Osteoblast (primary cell): ENCODE results near the gene SETDB1. TPM values are rescaled to one million over a fixed set of nuclear protein-coding genes. Genes with fewer than 3 reads are reported as not detected.

ENCODE experiments used
- DNase-seq: peaks from one replicate; pipeline ENCODE4 v3.0.0; 2011; ENCODE audit warnings: low spot score, mixed read lengths; ENCODE audit not compliant: insufficient read length; ENCODE audit errors: missing footprints
- H2AFZ ChIP-seq: 2 replicates; pipeline ENCODE4 v1.6.0; 2011; ENCODE audit warnings: mild to moderate bottlenecking, low read length
- H3K27ac ChIP-seq: 2 replicates; pipeline ENCODE4 v1.5.1; 2011; ENCODE audit warnings: mild to moderate bottlenecking, low read depth, low read length, moderate library complexity
- H3K27me3 ChIP-seq: 2 replicates; pipeline ENCODE4 v1.6.0; 2012; ENCODE audit warnings: mild to moderate bottlenecking, control low read depth, inconsistent platforms, low read length, moderate library complexity; ENCODE audit not compliant: insufficient read depth
- H3K36me3 ChIP-seq: 2 replicates; pipeline ENCODE4 v1.5.1; 2011; ENCODE audit warnings: mild to moderate bottlenecking, low read length, control low read depth, moderate library complexity; ENCODE audit not compliant: insufficient read depth
- H3K4me1 ChIP-seq: 2 replicates; pipeline ENCODE4 v1.5.1; 2011; ENCODE audit warnings: mild to moderate bottlenecking, low read length, control low read depth, moderate library complexity; ENCODE audit not compliant: insufficient read depth
- H3K4me2 ChIP-seq: 2 replicates; pipeline ENCODE4 v1.6.0; 2011; ENCODE audit warnings: mild to moderate bottlenecking, low read length; ENCODE audit not compliant: insufficient read depth
- H3K4me3 ChIP-seq: fragments of 200-600 bp; sonication (generic); 3 replicates; pipeline ENCODE4 v1.5.1; 2012; ENCODE audit warnings: mild to moderate bottlenecking, low read length, inconsistent platforms; ENCODE audit not compliant: insufficient read depth
- H3K79me2 ChIP-seq: 2 replicates; pipeline ENCODE4 v1.6.0; 2012; ENCODE audit warnings: mild to moderate bottlenecking, low read length, control low read depth, inconsistent platforms; ENCODE audit not compliant: insufficient read depth
- H3K9me3 ChIP-seq: 2 replicates; pipeline ENCODE4 v1.5.1; 2011; ENCODE audit warnings: low read depth, low read length, control low read depth
- H4K20me1 ChIP-seq: 2 replicates; pipeline ENCODE4 v1.6.0; 2012; ENCODE audit warnings: mild to moderate bottlenecking, low read length, control low read depth; ENCODE audit not compliant: insufficient read depth
- total RNA-seq: library from RNA; depleted of rRNA; stranded (reverse); fragments of >200 nt; gene quantifications from 2 replicates; pipeline ENCODE4 v1.2.3, GENCODE V29; 2012
- TF ChIP-seq, protein P1 (sequence below): IDR thresholded peaks from 2 replicates; pipeline ENCODE4 v1.5.1; 2011; ENCODE audit warnings: mild to moderate bottlenecking, low read depth, low read length, moderate library complexity; ENCODE audit errors: extremely low read depth

SETDB1 gene
- total RNA-seq, 1 donor, result 42.3 TPM

GRCh38 chr1:150981805-150982712 lies 55.9 kb downstream of the SETDB1 start, which contains the start of gene ANXA9:
Gene ANXA9, plus strand, starts transcription at chr1:150982292. Its CDS starts 814 bp downstream, at chr1:150983106.
- DNase-seq, result peak; percentile 58
- no peaks in the 10 kb centered on the region for H4K20me1 ChIP-seq
- H3K4me2 ChIP-seq, result no peak within 1 kb of the TSS
- no peaks in the 10 kb centered on the region for H3K36me3 ChIP-seq
- H3K9me3 ChIP-seq, result no peaks in the 10 kb centered on the region
- TF ChIP-seq, protein P1, sequence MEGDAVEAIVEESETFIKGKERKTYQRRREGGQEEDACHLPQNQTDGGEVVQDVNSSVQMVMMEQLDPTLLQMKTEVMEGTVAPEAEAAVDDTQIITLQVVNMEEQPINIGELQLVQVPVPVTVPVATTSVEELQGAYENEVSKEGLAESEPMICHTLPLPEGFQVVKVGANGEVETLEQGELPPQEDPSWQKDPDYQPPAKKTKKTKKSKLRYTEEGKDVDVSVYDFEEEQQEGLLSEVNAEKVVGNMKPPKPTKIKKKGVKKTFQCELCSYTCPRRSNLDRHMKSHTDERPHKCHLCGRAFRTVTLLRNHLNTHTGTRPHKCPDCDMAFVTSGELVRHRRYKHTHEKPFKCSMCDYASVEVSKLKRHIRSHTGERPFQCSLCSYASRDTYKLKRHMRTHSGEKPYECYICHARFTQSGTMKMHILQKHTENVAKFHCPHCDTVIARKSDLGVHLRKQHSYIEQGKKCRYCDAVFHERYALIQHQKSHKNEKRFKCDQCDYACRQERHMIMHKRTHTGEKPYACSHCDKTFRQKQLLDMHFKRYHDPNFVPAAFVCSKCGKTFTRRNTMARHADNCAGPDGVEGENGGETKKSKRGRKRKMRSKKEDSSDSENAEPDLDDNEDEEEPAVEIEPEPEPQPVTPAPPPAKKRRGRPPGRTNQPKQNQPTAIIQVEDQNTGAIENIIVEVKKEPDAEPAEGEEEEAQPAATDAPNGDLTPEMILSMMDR, result no peak
- H3K4me3 ChIP-seq, result no peak within 1 kb of the TSS
- H3K27me3 ChIP-seq, result no peaks in the 10 kb centered on the region
- peaks cover 34% of the 10 kb centered on the region for H3K4me1 ChIP-seq
- H3K79me2 ChIP-seq, result no peaks in the 10 kb centered on the region
- no peak within 1 kb of the TSS for H3K27ac ChIP-seq
- peak within 1 kb of the TSS; percentile 59 for H2AFZ ChIP-seq

GRCh38 chr1:150985179-150985825 lies 59.1 kb downstream of the SETDB1 start:
- Histone ChIP-seq H3K4me2 (no peak overlapping the region), H3K4me3 (no peak overlapping the region), H3K27me3 (no peaks in the 10 kb centered on the region), H3K4me1 (peaks cover 11% of the 10 kb centered on the region), H3K27ac (no peak overlapping the region), H4K20me1 (no peaks in the 10 kb centered on the region), H2AFZ (no peak overlapping the region), H3K79me2 (no peaks in the 10 kb centered on the region), H3K36me3 (no peaks in the 10 kb centered on the region), H3K9me3 (no peaks in the 10 kb centered on the region)
- DNase-seq, result no peak
- TF ChIP-seq, protein P1, result no peak

GRCh38 chr1:150987924-150988323 lies 61.8 kb downstream of the SETDB1 start:
- Histone ChIP-seq H2AFZ (no peak overlapping the region), H4K20me1 (no peaks in the 10 kb centered on the region), H3K79me2 (no peaks in the 10 kb centered on the region), H3K27ac (no peak overlapping the region), H3K4me2 (no peak overlapping the region), H3K4me1 (no peaks in the 10 kb centered on the region), H3K36me3 (no peaks in the 10 kb centered on the region), H3K9me3 (no peaks in the 10 kb centered on the region), H3K27me3 (no peaks in the 10 kb centered on the region), H3K4me3 (no peak overlapping the region)
- no peak for DNase-seq
- TF ChIP-seq, protein P1, result no peak

GRCh38 chr1:150992626-150993025 lies 66.5 kb downstream of the SETDB1 start:
- Histone ChIP-seq H3K27ac (no peak overlapping the region), H3K36me3 (no peaks in the 10 kb centered on the region), H3K4me3 (no peak overlapping the region), H3K79me2 (no peaks in the 10 kb centered on the region), H3K4me1 (no peaks in the 10 kb centered on the region), H2AFZ (no peak overlapping the region), H4K20me1 (no peaks in the 10 kb centered on the region), H3K27me3 (no peaks in the 10 kb centered on the region), H3K9me3 (no peaks in the 10 kb centered on the region), H3K4me2 (no peak overlapping the region)
- TF ChIP-seq, protein P1, result no peak
- no peak for DNase-seq
